ENCODE data around the gene PTK6. TPM values are rescaled to one million over a fixed set of nuclear protein-coding genes. Genes with fewer than 3 reads are reported as not detected.
"Not testable (repeated sequence)": the region's sequence is repeated elsewhere in the genome, so short reads cannot be mapped to it uniquely, and the experiment has no call there.

The PTK6 gene
- total RNA-seq, 4 donors from 2014 or later = 8.3 to 109 (median 84.5) TPM

DNA sequence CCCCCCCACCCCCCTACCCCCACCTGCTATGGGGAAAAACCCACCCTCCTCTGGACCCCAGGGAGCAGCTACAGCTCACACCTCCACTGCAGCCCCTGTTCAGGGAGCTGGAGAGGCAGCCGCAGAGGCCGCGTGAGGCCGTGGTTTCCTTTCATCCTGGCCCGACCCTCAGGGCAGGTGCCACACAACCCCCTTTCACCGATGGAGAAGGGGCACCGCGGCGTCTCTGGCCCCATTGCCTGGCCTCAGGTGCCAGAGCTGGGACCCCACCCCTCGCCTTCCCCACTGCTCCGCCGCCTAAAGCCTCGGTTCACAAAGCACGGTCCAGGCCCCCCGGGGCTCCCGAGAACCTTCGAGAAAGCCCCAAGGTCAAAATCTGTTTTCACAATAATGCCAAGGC is 52.9 kb downstream of the PTK6 start:
- Histone ChIP-seq H3K9me3 (no peaks in the 10 kb centered on the region), H3K4me1 (peaks cover 0 to 4% (median 0%) of the 10 kb centered on the region in 4 donors), H3K36me3 (no peaks in the 10 kb centered on the region), H3K27me3 (peaks cover 0 to 12% of the 10 kb centered on the region in 2 donors), H3K4me3 (no peak overlapping the region), H3K27ac (no peak overlapping the region)
- DNase-seq = no peak
- TF ChIP-seq, protein P1, sequence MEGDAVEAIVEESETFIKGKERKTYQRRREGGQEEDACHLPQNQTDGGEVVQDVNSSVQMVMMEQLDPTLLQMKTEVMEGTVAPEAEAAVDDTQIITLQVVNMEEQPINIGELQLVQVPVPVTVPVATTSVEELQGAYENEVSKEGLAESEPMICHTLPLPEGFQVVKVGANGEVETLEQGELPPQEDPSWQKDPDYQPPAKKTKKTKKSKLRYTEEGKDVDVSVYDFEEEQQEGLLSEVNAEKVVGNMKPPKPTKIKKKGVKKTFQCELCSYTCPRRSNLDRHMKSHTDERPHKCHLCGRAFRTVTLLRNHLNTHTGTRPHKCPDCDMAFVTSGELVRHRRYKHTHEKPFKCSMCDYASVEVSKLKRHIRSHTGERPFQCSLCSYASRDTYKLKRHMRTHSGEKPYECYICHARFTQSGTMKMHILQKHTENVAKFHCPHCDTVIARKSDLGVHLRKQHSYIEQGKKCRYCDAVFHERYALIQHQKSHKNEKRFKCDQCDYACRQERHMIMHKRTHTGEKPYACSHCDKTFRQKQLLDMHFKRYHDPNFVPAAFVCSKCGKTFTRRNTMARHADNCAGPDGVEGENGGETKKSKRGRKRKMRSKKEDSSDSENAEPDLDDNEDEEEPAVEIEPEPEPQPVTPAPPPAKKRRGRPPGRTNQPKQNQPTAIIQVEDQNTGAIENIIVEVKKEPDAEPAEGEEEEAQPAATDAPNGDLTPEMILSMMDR (IDR thresholded peaks at IDR 0.05) = no peak
- TF ChIP-seq POLR2A (IDR thresholded peaks at IDR 0.05) = no peak

DNA sequence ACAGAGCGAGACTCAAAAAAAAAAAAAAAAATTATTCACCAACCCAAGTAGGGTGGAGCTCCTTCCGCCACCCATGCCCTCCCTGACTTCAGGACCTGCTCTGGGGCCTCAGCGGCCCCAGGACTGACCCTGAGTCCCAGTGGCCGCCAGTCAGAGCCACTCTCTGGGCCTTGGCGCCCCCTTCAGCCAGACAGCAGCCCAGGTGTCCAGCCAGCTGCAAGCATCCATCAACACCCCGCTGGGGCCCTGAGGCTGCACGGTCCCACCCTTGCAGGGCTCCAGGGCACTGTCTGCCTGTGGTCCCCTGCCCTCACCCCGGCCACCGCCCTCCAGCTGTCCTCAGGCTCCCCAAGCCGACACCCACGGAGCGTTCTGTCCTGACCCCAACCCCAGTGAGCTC is 53.3 kb downstream of the PTK6 start:
- peaks cover 0 to 4% (median 0%) of the 10 kb centered on the region in 4 donors for H3K4me1 ChIP-seq
- no peaks in the 10 kb centered on the region for H3K9me3 ChIP-seq
- peaks cover 0 to 8% of the 10 kb centered on the region in 2 donors for H3K27me3 ChIP-seq
- DNase-seq = no peak
- no peak for TF ChIP-seq POLR2A (IDR thresholded peaks at IDR 0.05)
- TF ChIP-seq, protein P1 (IDR thresholded peaks at IDR 0.05) = no peak
- no peak overlapping the region for H3K4me3 ChIP-seq
- H3K36me3 ChIP-seq = no peaks in the 10 kb centered on the region
- no peak overlapping the region for H3K27ac ChIP-seq

DNA sequence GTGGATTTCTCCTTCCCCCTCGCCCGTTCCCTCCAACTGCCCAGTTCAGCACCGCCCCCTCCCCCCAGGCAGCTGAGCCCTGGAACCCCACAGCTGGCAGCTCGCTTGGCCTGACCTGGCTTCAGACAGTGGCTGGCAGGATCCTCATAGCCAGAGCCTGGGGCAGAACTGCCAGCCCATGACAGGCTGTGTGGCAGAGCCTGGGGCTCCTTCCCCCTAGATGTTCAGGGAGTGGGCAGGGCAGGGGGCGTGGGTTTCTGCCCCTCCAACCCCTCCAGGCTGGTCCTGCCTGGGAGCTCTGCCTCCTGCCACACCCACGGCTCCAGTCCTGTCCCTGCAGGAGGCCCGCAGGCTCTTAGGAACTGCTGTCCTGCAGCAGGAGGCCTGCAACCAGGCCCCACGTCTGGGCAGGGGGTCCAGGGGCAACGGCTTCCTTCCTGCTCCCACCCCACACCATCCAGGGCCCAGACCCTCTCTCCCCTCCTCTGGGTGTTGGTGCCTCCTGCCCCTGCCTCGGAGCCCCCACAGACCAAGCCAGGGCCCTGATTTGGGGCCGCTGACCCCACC is 55.1 kb downstream of the PTK6 start:
- Histone ChIP-seq H3K36me3 (no peaks in the 10 kb centered on the region), H3K4me1 (no peaks in the 10 kb centered on the region), H3K27ac (no peak overlapping the region), H3K4me3 (no peak overlapping the region), H3K9me3 (no peaks in the 10 kb centered on the region), H3K27me3 (no peaks in the 10 kb centered on the region)
- TF ChIP-seq, protein P1 (IDR thresholded peaks at IDR 0.05) = no peak
- TF ChIP-seq POLR2A (IDR thresholded peaks at IDR 0.05) = no peak
- no peak for DNase-seq

DNA sequence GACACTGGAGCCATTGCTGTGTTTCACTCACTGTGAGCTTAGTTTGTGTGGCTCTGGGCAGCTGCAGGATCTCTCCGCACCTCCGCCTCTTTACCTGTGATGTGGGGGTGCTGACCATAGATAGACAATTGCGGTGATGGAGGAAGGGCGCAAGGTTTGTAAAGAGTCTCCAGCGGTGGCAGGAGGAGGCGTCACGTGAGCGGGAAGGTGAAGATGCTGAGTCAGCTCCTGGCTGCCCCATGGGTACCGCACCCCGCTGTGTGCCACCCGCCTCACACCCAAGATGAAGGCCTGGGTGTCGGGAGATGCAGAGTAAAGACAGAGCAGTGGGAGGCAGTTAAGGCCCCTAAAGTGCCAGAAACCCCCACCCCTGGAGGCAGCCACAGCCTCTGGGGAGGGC is 55.7 kb downstream of the PTK6 start:
- TF ChIP-seq, protein P1 (IDR thresholded peaks at IDR 0.05) = no peak
- TF ChIP-seq POLR2A (IDR thresholded peaks at IDR 0.05) = no peak
- Histone ChIP-seq H3K27me3 (no peaks in the 10 kb centered on the region), H3K4me1 (no peaks in the 10 kb centered on the region), H3K36me3 (no peaks in the 10 kb centered on the region), H3K4me3 (no peak overlapping the region), H3K9me3 (no peaks in the 10 kb centered on the region), H3K27ac (no peak overlapping the region)
- DNase-seq = no peak

DNA sequence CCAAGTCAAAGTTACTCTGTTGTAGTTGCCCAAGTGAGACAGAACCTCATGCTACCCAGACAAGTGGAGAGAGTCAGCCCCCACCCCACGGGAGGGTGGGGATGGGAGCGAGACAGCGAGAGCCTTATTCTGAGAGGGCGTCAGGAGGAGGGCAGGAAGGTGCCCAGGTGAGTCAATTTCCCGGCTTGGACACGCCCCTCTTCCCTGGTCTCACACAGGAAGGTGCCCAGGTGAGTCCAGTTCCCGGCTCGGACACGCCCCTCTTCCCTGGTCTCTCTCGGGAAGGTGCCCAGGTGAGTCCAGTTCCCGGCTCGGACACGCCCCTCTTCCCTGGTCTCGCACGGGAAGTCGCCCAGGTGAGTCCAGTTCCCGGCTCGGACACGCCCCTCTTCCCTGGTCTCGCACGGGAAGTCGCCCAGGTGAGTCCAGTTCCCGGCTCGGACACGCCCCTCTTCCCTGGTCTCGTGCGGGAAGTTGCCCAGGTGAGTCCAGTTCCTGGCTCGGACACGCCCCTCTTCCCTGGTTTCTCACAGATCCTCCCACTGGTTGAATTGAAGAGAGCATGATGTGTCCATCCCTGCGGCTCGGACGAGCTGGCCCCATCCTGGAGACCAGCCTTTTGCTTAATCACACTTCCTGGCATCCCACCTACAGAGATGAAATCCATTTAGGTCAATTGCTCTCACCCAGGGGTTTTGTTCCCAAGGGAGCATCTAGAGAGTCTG is 57.3 kb downstream of the PTK6 start:
- H3K27me3 ChIP-seq, H3K27ac ChIP-seq, H3K9me3 ChIP-seq, H3K4me1 ChIP-seq, H3K4me3 ChIP-seq, H3K36me3 ChIP-seq, DNase-seq: not testable (repeated sequence)

Measured in Peyer's patch (tissue), 4 donors.